WTC11 (cell line): Measurements from ENCODE around the gene VCL. TPM values are rescaled to one million over a fixed set of nuclear protein-coding genes. Genes with fewer than 3 reads are reported as not detected.

Experiments
- ATAC-seq: fragments of 200-7000 bp; cut with Tn5 transposase; 2 replicates; pipeline ENCODE4 v1.10.0; 2021; ENCODE audit warnings: mild to moderate bottlenecking, moderate library complexity
- CTCF ChIA-PET: fragments of 300-600 bp; sonication (Branson Sonifier 250); formaldehyde crosslinking; loops from one replicate; lab custom pipeline; 2021; ENCODE audit warnings: antibody characterized with exemption; lab: Charles Lee
- POLR2A ChIA-PET: fragments of 350-600 bp; sonication (Branson Sonifier 250); formaldehyde crosslinking; loops from one replicate; lab custom pipeline; 2021; ENCODE audit warnings: antibody characterized with exemption; lab: Charles Lee
- DNase-seq: peaks from one replicate; pipeline ENCODE4 v3.0.0; 2021; ENCODE audit warnings: low spot score
- H3K27ac Mint-ChIP-seq: 2 replicates; pipeline ENCODE4 v1.8.0; 2021; ENCODE audit warnings: mixed read lengths
- H3K27me3 Mint-ChIP-seq: 2 replicates; pipeline ENCODE4 v1.8.0; 2021; ENCODE audit warnings: low read depth, mild to moderate bottlenecking, moderate library complexity, mixed read lengths
- H3K36me3 Mint-ChIP-seq: 2 replicates; pipeline ENCODE4 v1.8.0; 2021; ENCODE audit warnings: mixed read lengths
- H3K4me1 Mint-ChIP-seq: 2 replicates; pipeline ENCODE4 v1.8.0; 2022; ENCODE audit warnings: mixed read lengths
- H3K4me3 Mint-ChIP-seq: 2 replicates; pipeline ENCODE4 v1.8.0; 2021; ENCODE audit warnings: mild to moderate bottlenecking, moderate library complexity, mixed read lengths
- H3K9me3 Mint-ChIP-seq: 2 replicates; pipeline ENCODE4 v1.8.0; 2021; ENCODE audit warnings: mixed read lengths
- ATF3 ChIP-seq: sonication (generic); formaldehyde crosslinking; conservative IDR thresholded peaks from 2 replicates; pipeline ENCODE4 v1.8.1; 2022; ENCODE audit warnings: mild to moderate bottlenecking, missing genetic modification reagents
- CBFB ChIP-seq: sonication (generic); formaldehyde crosslinking; IDR thresholded peaks from 2 replicates; pipeline ENCODE4 v1.8.1; 2022; ENCODE audit warnings: mild to moderate bottlenecking, low read depth, missing genetic modification reagents
- E2F1 ChIP-seq: sonication (generic); formaldehyde crosslinking; IDR thresholded peaks from 2 replicates; pipeline ENCODE4 v1.8.0; 2022; ENCODE audit warnings: mild to moderate bottlenecking, missing genetic modification reagents
- ELF4 ChIP-seq: sonication (generic); formaldehyde crosslinking; IDR thresholded peaks from 2 replicates; pipeline ENCODE4 v1.8.1; 2022; ENCODE audit warnings: low read depth, mild to moderate bottlenecking, moderate library complexity, missing genetic modification reagents
- EMX1 ChIP-seq: fragments of 250-450 bp; sonication (Bioruptor Pico); IDR thresholded peaks from 2 replicates; pipeline ENCODE4 v1.8.0; 2021; ENCODE audit warnings: mild to moderate bottlenecking
- ESRRA ChIP-seq: sonication (generic); formaldehyde crosslinking; IDR thresholded peaks from 2 replicates; pipeline ENCODE4 v1.8.1; 2022; ENCODE audit warnings: mild to moderate bottlenecking, missing genetic modification reagents, borderline replicate concordance
- FOXP4 ChIP-seq: sonication (generic); formaldehyde crosslinking; IDR thresholded peaks from 2 replicates; pipeline ENCODE4 v1.8.0; 2022; ENCODE audit warnings: mild to moderate bottlenecking, missing genetic modification reagents
- GRHL2 ChIP-seq: fragments of 250-450 bp; sonication (Bioruptor Pico); IDR thresholded peaks from 2 replicates; pipeline ENCODE4 v1.8.0; 2022; ENCODE audit warnings: mild to moderate bottlenecking, moderate library complexity; ENCODE audit not compliant: insufficient replicate concordance, severe bottlenecking
- MYBL2 ChIP-seq: sonication (generic); formaldehyde crosslinking; IDR thresholded peaks from 2 replicates; pipeline ENCODE4 v1.8.1; 2023; ENCODE audit warnings: mild to moderate bottlenecking, moderate library complexity, missing genetic modification reagents
- NFYB ChIP-seq: sonication (generic); formaldehyde crosslinking; conservative IDR thresholded peaks from 2 replicates; pipeline ENCODE4 v1.8.0; 2022; ENCODE audit warnings: low read depth, missing genetic modification reagents
- OVOL2 ChIP-seq: fragments of 250-450 bp; sonication (Bioruptor Pico); IDR thresholded peaks from 2 replicates; pipeline ENCODE4 v1.9.0; 2021; ENCODE audit warnings: mild to moderate bottlenecking, borderline replicate concordance
- SMAD3 ChIP-seq: sonication (generic); formaldehyde crosslinking; IDR thresholded peaks from 2 replicates; pipeline ENCODE4 v1.8.0; 2022; ENCODE audit warnings: missing genetic modification reagents, mild to moderate bottlenecking, borderline replicate concordance
- USF1 ChIP-seq: sonication (generic); formaldehyde crosslinking; IDR thresholded peaks from 2 replicates; pipeline ENCODE4 v1.8.0; 2022; ENCODE audit warnings: mild to moderate bottlenecking, missing genetic modification reagents
- ZNF425 ChIP-seq: fragments of 250-450 bp; sonication (Bioruptor Pico); conservative IDR thresholded peaks from 2 replicates; pipeline ENCODE4 v1.9.0; 2021; ENCODE audit warnings: mild to moderate bottlenecking
- ZNF512 ChIP-seq: sonication (generic); formaldehyde crosslinking; IDR thresholded peaks from 2 replicates; pipeline ENCODE4 v1.8.1; 2022; ENCODE audit warnings: missing genetic modification reagents, borderline replicate concordance
- ZNF532 ChIP-seq: fragments of 250-450 bp; sonication (Bioruptor Pico); IDR thresholded peaks from 2 replicates; pipeline ENCODE4 v1.9.0; 2021; ENCODE audit warnings: mild to moderate bottlenecking, borderline replicate concordance
- total RNA-seq: library from RNA; stranded (reverse); gene quantifications from 3 replicates; pipeline ENCODE4 v1.2.3, GENCODE V29; 2021

The VCL gene
- total RNA-seq, 1 experiment from 2014 or later = 225 TPM

- peaks cover 19% of the 10 kb centered on the region for H3K4me1 Mint-ChIP-seq
- DNase-seq = no peak
- ChIA-PET POLR2A (no interaction called here), CTCF (interaction anchor here (0.9 kb wide), 1 partner anchor 107 kb away, joined by 3 read pairs; no protein-coding TSS in a partner anchor)
- H3K9me3 Mint-ChIP-seq = no peaks in the 10 kb centered on the region
- no peak for ATAC-seq
- no peaks in the 10 kb centered on the region for H3K27me3 Mint-ChIP-seq
- TF ChIP-seq ZNF512 (CRISPR knock-in tag) = no peak
- TF ChIP-seq NFYB (CRISPR knock-in tag) = no peak
- TF ChIP-seq ESRRA (CRISPR knock-in tag) = no peak
- TF ChIP-seq EMX1 = no peak
- TF ChIP-seq MYBL2 (CRISPR knock-in tag) = no peak
- no peak for TF ChIP-seq GRHL2 (CRISPR knock-in tag)
- no peak for TF ChIP-seq E2F1 (CRISPR knock-in tag)
- TF ChIP-seq ELF4 = no peak
- TF ChIP-seq ZNF532 (CRISPR knock-in tag) = no peak
- TF ChIP-seq CBFB (CRISPR knock-in tag) = no peak
- TF ChIP-seq SMAD3 (CRISPR knock-in tag) = no peak
- TF ChIP-seq ATF3 (CRISPR knock-in tag) = no peak
- TF ChIP-seq ZNF425 (CRISPR knock-in tag) = no peak
- TF ChIP-seq USF1 (CRISPR knock-in tag) = no peak
- no peak for TF ChIP-seq OVOL2 (CRISPR knock-in tag)
- no peak for TF ChIP-seq FOXP4
- peak overlapping the region; percentile 24; the same call in 1 of the 2 replicates for H3K27ac Mint-ChIP-seq
- H3K36me3 Mint-ChIP-seq = peaks cover 27% of the 10 kb centered on the region
- no peak overlapping the region for H3K4me3 Mint-ChIP-seq
Measured at GRCh38 chr10:74047304-74047703, 49.4 kb downstream of the VCL start.
